GM12891 (cell line): ENCODE data around the gene NADSYN1.

Experiments
- PAX5 ChIP-seq: IDR thresholded peaks from 2 replicates; pipeline ENCODE4 v1.6.1; 2011; ENCODE audit warnings: low read length, moderate library complexity, mild to moderate bottlenecking; ENCODE audit not compliant: insufficient read depth, severe bottlenecking
- POLR2A ChIP-seq: IDR thresholded peaks from 2 replicates; pipeline ENCODE4 v1.6.1; 2011; ENCODE audit warnings: low read depth, low read length, control low read depth
- POLR2AphosphoS5 ChIP-seq: IDR thresholded peaks from 2 replicates; pipeline ENCODE4 v1.6.1; 2011; ENCODE audit warnings: low read depth, low read length, control low read depth
- POU2F2 ChIP-seq: IDR thresholded peaks from 2 replicates; pipeline ENCODE4 v1.6.1; 2011; ENCODE audit warnings: low read depth, mild to moderate bottlenecking, control low read depth, low read length, moderate library complexity
- SPI1 ChIP-seq: IDR thresholded peaks from 2 replicates; pipeline ENCODE4 v1.6.1; 2011; ENCODE audit warnings: low read depth, low read length, control low read depth
- TAF1 ChIP-seq: IDR thresholded peaks from 2 replicates; pipeline ENCODE4 v1.6.1; 2011; ENCODE audit warnings: low read depth, low read length, control low read depth

GRCh38 chr11:71474771-71475483 is 21.9 kb downstream of the NADSYN1 start:
- TF ChIP-seq TAF1 = no peak
- TF ChIP-seq POLR2A = no peak
- TF ChIP-seq POU2F2 = no peak
- no peak for TF ChIP-seq POLR2AphosphoS5
- TF ChIP-seq PAX5 = no peak
- TF ChIP-seq SPI1 = no peak
